ENCODE results near the gene SPATA3. TPM values are rescaled to one million over a fixed set of nuclear protein-coding genes. Genes with fewer than 3 reads are reported as not detected.

SPATA3 gene
- total and polyA plus RNA-seq, 2 of the 13 experiments (the other 11 are each of a cell fraction or from before 2014, with no cell fraction given), result not detected

DNA sequence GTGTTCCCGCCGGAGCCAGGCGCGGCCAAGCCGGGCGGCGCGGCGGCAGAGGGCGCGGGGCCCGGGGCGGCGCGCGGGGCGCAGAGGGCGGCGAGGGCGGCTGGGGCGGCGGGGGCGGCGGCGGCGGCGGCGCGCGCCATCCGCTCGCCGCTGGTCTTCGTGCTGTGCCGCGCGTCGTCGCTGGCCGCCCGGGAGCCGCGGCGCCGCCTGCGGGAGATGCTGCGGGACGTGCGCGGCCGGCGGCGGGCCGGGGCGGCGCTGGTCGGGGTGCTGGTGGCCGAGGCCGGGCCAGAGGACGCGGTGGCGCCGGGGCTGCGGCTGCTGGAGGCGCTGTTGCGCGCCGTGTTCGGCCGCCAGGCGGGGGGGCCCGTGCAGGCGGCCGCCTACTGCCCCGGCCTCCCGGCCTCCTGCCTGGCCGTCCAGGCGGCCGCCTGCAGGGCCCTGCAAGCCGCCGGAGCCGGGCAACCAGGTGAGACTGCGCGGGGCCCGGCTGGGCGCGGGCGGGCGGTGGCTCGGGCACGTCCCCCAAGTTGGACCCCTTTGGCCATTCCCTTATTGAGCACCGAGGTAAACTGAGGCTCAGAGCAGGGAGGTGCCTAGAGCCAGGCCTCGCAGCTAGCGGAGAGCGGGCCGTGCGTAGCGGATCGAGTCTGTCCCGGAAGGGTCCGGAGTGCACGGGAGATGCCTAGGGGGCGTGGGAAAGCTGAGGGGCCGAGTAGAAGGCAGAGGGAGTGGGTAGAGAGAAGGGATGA is 42.0 kb downstream of the SPATA3 start (continued):
- no peak for TF ChIP-seq TFE3 (CRISPR knock-in tag; IDR thresholded peaks at IDR 0.05)
- no peak for TF ChIP-seq ELF4 (CRISPR knock-in tag; IDR thresholded peaks at IDR 0.05; ENCODE audit: borderline replicate concordance)
- TF ChIP-seq SNAPC4 (CRISPR knock-in tag; IDR thresholded peaks at IDR 0.05), result no peak
- TF ChIP-seq RFX3 (CRISPR knock-in tag; IDR thresholded peaks at IDR 0.05), result no peak
- TF ChIP-seq ZBTB7A (CRISPR knock-in tag; IDR thresholded peaks at IDR 0.05), result 0 out of 2 replicates have a peak, but pooled peaks have one; percentile 58
- TF ChIP-seq CHD4 (IDR thresholded peaks at IDR 0.05; ENCODE audit: borderline replicate concordance, low read length), result no peak
- TF ChIP-seq ZBTB3 (CRISPR knock-in tag; IDR thresholded peaks at IDR 0.05; ENCODE audit: borderline replicate concordance, low read depth), result no peak
- no peak for TF ChIP-seq ATF1 (CRISPR knock-in tag; IDR thresholded peaks at IDR 0.05)
- TF ChIP-seq, protein P1, sequence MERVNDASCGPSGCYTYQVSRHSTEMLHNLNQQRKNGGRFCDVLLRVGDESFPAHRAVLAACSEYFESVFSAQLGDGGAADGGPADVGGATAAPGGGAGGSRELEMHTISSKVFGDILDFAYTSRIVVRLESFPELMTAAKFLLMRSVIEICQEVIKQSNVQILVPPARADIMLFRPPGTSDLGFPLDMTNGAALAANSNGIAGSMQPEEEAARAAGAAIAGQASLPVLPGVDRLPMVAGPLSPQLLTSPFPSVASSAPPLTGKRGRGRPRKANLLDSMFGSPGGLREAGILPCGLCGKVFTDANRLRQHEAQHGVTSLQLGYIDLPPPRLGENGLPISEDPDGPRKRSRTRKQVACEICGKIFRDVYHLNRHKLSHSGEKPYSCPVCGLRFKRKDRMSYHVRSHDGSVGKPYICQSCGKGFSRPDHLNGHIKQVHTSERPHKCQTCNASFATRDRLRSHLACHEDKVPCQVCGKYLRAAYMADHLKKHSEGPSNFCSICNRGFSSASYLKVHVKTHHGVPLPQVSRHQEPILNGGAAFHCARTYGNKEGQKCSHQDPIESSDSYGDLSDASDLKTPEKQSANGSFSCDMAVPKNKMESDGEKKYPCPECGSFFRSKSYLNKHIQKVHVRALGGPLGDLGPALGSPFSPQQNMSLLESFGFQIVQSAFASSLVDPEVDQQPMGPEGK (CRISPR knock-in tag; IDR thresholded peaks at IDR 0.05), result peak; percentile 66
- no peak for TF ChIP-seq ZNF546 (CRISPR knock-in tag; conservative IDR thresholded peaks at IDR 0.05)
- TF ChIP-seq RXRA (CRISPR knock-in tag; IDR thresholded peaks at IDR 0.05), result no peak; the same call in 1 of the 2 replicates
- TF ChIP-seq E2F2 (CRISPR knock-in tag; IDR thresholded peaks at IDR 0.05; ENCODE audit: borderline replicate concordance), result no peak
- no peak for TF ChIP-seq KDM3A (CRISPR knock-in tag; IDR thresholded peaks at IDR 0.05; ENCODE audit: low read depth)
- TF ChIP-seq IKZF4 (CRISPR knock-in tag; IDR thresholded peaks at IDR 0.05; ENCODE audit: borderline replicate concordance, low read depth, not compliant biosample characterization), result peak; percentile 10
- no peak for TF ChIP-seq ZNF232 (CRISPR knock-in tag; IDR thresholded peaks at IDR 0.05; ENCODE audit: borderline replicate concordance)
- TF ChIP-seq POGZ (CRISPR knock-in tag; IDR thresholded peaks at IDR 0.05), result no peak
- TF ChIP-seq NFYC (CRISPR knock-in tag; IDR thresholded peaks at IDR 0.05), result no peak
